A673 (cell line): ENCODE data around the gene GABRG3.

Source experiments
- EZH2 ChIP-seq: fragments of 200-600 bp; sonication (generic); IDR thresholded peaks from 2 replicates; pipeline ENCODE4 v1.6.1; 2017; ENCODE audit warnings: borderline replicate concordance, low read depth, mild to moderate bottlenecking, mixed read lengths, antibody characterized with exemption, low read length; ENCODE audit not compliant: poor library complexity, severe bottlenecking
- TF ChIP-seq, protein P1 (sequence below): fragments of 300-800, 200-600 bp; sonication (generic); conservative IDR thresholded peaks from 2 replicates; pipeline ENCODE4 v1.5.1; 2017; ENCODE audit warnings: low read depth, mild to moderate bottlenecking, antibody characterized with exemption, low read length, moderate library complexity, mixed read lengths

DNA sequence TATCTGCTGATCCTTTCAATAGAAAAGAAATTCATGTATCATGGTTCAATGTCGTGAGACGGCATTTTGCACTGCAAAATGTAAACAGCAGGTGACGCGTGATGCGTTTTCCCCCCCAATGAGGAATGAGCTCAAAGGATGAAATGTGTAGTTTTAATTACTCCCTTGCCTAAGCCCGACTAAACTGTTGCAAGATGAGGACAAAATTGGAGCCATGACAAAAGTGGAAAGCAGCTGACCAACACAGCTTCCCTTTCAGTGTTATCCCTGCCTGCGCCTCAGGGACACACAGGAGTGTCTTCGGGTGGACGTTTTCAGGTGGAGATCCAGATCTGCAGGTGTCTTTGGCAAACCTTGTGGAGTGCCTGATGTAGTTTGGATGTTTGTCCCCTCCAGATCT lies 92.0 kb downstream of the GABRG3 start:
- TF ChIP-seq, protein P1, sequence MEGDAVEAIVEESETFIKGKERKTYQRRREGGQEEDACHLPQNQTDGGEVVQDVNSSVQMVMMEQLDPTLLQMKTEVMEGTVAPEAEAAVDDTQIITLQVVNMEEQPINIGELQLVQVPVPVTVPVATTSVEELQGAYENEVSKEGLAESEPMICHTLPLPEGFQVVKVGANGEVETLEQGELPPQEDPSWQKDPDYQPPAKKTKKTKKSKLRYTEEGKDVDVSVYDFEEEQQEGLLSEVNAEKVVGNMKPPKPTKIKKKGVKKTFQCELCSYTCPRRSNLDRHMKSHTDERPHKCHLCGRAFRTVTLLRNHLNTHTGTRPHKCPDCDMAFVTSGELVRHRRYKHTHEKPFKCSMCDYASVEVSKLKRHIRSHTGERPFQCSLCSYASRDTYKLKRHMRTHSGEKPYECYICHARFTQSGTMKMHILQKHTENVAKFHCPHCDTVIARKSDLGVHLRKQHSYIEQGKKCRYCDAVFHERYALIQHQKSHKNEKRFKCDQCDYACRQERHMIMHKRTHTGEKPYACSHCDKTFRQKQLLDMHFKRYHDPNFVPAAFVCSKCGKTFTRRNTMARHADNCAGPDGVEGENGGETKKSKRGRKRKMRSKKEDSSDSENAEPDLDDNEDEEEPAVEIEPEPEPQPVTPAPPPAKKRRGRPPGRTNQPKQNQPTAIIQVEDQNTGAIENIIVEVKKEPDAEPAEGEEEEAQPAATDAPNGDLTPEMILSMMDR: no peak
- no peak for TF ChIP-seq EZH2
